GM18505 (cell line): ENCODE measurements around the gene ARMH3.
A peak's percentile ranks its signal among the peaks of the same experiment; 100 is the strongest.

Experiments used
- ATAC-seq: cut with Tn5 transposase; IDR thresholded peaks from one replicate; pipeline ENCODE4 v1.9.1; 2021; ENCODE audit not compliant: unreplicated experiment
- POLR2A ChIP-seq: IDR thresholded peaks from 4 replicates; pipeline ENCODE4 v1.6.1; 2011; ENCODE audit warnings: borderline replicate concordance; ENCODE audit not compliant: insufficient read depth, insufficient read length; ENCODE audit errors: extremely low read depth

ARMH3 gene, protein sequence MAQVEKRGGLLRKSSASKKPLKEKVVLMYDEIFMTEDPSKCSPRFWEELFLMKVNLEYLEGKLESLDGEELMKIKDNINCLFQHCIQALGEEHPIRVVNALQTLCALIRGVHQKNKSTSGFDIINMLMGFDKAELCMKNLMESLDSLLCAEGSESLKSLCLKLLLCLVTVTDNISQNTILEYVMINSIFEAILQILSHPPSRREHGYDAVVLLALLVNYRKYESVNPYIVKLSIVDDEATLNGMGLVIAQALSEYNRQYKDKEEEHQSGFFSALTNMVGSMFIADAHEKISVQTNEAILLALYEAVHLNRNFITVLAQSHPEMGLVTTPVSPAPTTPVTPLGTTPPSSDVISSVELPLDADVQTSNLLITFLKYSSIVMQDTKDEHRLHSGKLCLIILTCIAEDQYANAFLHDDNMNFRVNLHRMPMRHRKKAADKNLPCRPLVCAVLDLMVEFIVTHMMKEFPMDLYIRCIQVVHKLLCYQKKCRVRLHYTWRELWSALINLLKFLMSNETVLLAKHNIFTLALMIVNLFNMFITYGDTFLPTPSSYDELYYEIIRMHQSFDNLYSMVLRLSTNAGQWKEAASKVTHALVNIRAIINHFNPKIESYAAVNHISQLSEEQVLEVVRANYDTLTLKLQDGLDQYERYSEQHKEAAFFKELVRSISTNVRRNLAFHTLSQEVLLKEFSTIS

GRCh38 chr10:102055647-102056419, at the start of gene ARMH3:
TSS of gene ARMH3 (minus strand) at chr10:102056173. CDS start at chr10:102040114, 16,059 bp downstream.
- TF ChIP-seq POLR2A: peak; percentile 71
- peak; percentile 93 for ATAC-seq

DNA sequence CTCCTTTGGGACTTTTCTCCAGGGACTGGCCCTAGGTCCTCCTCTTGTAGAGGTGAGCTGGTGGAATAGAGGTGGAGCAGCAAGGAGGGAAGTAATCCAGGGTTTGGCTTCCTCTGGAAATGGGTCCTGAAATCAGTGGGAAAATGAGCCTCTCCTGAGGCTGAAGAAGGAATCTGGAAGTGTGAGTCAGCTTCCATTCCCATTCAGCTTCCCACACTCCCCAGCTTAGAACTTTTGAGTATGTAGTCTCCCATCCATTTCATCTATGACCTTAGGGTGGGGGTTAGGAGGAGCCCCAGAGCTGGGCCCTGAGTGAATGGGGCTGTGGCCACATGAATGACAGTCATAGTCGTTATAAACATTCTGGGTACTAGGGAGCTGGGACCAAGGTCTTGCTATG, 46.4 kb upstream of the ARMH3 start:
- no peak for ATAC-seq

GRCh38 chr10:102101152-102101551, 45.2 kb upstream of the ARMH3 start:
- TF ChIP-seq POLR2A: no peak
- ATAC-seq: no peak

More for the DNA sequence above, 46.4 kb upstream of the ARMH3 start:
- no peak for TF ChIP-seq POLR2A

DNA sequence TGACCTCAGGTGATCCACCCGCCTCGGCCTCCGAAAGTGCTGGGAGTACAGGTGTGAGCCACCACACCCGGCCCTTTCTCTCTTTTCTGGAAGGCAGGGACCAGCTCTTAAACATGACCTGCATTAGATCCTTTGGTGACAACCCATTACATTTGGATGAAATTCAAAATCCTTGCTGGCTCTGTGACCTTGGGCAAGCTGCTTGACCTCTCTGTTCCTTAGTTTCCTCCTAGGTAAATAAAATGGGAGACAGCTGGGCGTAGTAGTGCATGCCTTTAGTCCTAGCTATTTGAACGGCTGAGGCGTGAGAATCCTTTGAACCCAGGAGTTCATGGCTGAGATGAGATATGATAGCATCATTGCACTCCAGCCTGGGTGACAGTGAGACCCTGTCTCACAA, 40.5 kb upstream of the ARMH3 start:
- no peak for TF ChIP-seq POLR2A
- no peak for ATAC-seq

- TF ChIP-seq POLR2A: no peak
- ATAC-seq: no peak
Observed at GRCh38 chr10:102090772-102091171, 34.8 kb upstream of the ARMH3 start.

DNA sequence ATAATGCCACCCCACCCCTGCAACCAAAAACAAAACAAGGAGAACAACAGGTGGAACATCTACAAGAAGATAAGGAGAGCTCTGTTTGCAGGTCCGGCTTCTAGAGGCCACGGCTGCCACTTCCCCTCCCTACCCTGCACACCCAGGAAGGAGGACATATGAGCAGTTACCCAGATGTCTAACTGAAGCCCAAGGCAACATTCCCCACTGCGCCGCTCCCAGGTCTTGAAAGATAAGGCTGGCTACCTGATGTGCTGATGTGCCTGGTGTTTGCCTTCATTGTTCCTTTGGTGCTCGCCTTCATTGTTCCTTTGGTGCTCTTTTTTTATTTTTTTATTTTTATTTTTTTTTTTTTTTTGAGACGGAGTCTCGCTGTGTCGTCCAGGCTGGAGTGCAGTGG, 30.2 kb upstream of the ARMH3 start:
- no peak for TF ChIP-seq POLR2A
- no peak for ATAC-seq

GRCh38 chr10:102085336-102085735, 29.4 kb upstream of the ARMH3 start:
- ATAC-seq: no peak
- no peak for TF ChIP-seq POLR2A

GRCh38 chr10:102083541-102083940, 27.6 kb upstream of the ARMH3 start:
- no peak for ATAC-seq
- TF ChIP-seq POLR2A: no peak

- ATAC-seq: no peak
- no peak for TF ChIP-seq POLR2A
Observed at GRCh38 chr10:102072673-102073527, 16.9 kb upstream of the ARMH3 start.

GRCh38 chr10:102069071-102069470, 13.1 kb upstream of the ARMH3 start:
- ATAC-seq: no peak
- no peak for TF ChIP-seq POLR2A

GRCh38 chr10:102068216-102068615, 12.2 kb upstream of the ARMH3 start:
- ATAC-seq: no peak
- no peak for TF ChIP-seq POLR2A

DNA sequence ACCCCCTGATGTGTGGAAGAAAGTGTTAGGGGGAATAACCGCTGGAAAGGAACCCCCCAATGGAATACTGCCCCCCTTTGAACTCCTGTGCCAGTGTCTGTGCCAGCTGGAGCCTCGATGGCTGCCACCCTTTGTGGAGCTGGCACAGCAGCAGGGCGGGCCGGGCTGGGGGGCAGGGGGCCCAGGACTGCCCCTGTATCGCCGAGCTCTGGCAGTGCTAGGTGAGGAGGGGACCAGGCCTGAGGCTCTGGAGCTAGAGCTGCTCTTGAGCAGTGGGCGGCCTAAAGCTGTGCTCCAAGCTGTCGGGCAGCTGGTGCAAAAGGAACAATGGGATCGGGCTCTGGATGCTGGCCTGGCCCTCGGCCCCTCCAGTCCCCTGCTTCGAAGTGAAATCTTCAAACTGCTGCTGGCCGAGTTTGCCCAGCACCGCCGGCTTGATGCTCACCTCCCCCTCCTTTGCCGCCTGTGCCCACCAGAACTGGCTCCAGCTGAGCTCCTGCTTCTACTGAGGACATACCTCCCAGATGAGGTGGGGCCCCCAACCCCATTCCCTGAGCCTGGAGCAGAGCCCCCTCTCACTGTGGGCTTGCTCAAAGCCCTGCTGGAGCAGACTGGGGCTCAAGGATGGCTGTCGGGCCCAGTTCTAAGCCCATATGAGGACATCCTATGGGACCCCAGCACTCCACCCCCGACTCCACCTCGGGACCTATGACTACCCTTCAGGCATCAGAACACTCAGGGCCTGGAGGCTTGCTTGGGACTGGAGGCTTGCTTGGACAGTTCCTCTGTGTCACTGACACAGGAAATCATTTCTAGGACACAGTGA, 11.3 kb upstream of the ARMH3 start:
- no peak for TF ChIP-seq POLR2A

More for the DNA sequence above, 11.3 kb upstream of the ARMH3 start:
- ATAC-seq: no peak
